ENCODE measurements around the gene PRKAG2.
A peak's percentile ranks its signal among the peaks of the same experiment; 100 is the strongest.
"Not testable (repeated sequence)": the region's sequence is repeated elsewhere in the genome, so short reads cannot be mapped to it uniquely, and the experiment has no call there.

The PRKAG2 gene

GRCh38 chr7:151520419-151521261 is 356.3 kb downstream of the PRKAG2 start:
- TF ChIP-seq CTCF (IDR thresholded peaks at IDR 0.05; ENCODE audit: insufficient read depth, low read length, poor library complexity, severe bottlenecking), result no peak
- no peaks in the 10 kb centered on the region for H3K36me3 ChIP-seq (ENCODE audit: control insufficient read depth, insufficient read depth, low read length)
- peak; percentile 29 for DNase-seq (ENCODE audit: extremely low read depth, insufficient read length)
- peak overlapping the region; percentile 51 for H3K4me3 ChIP-seq (replicated peaks; ENCODE audit: low read depth, low read length)
- no peaks in the 10 kb centered on the region for H3K27me3 ChIP-seq (replicated peaks; ENCODE audit: control insufficient read depth, insufficient read depth, low read length)

- peak; percentile 99 for DNase-seq (ENCODE audit: extremely low read depth, insufficient read length)
- no peak for TF ChIP-seq CTCF (IDR thresholded peaks at IDR 0.05; ENCODE audit: insufficient read depth, low read length, poor library complexity, severe bottlenecking)
- H3K36me3 ChIP-seq (ENCODE audit: control insufficient read depth, insufficient read depth, low read length), result no peaks in the 10 kb centered on the region
- H3K4me3 ChIP-seq (replicated peaks; ENCODE audit: low read depth, low read length), result peak within 1 kb of the TSS; percentile 60
- H3K27me3 ChIP-seq (replicated peaks; ENCODE audit: control insufficient read depth, insufficient read depth, low read length), result no peaks in the 10 kb centered on the region
Measured at GRCh38 chr7:151519765-151520418, 357.0 kb downstream of the PRKAG2 start, which contains the start of gene RHEB. RHEB (minus strand) TSS chr7:151519895; CDS start chr7:151519511, 384 bp downstream.

GRCh38 chr7:151518947-151519764 is 357.8 kb downstream of the PRKAG2 start:
- peak; percentile 71 for DNase-seq (ENCODE audit: extremely low read depth, insufficient read length)
- peak overlapping the region; percentile 60 for H3K4me3 ChIP-seq (replicated peaks; ENCODE audit: low read depth, low read length)
- not testable (repeated sequence) for H3K27me3 ChIP-seq (replicated peaks; ENCODE audit: control insufficient read depth, insufficient read depth, low read length); H3K36me3 ChIP-seq (ENCODE audit: control insufficient read depth, insufficient read depth, low read length)

- Histone ChIP-seq H3K36me3 (ENCODE audit: control insufficient read depth, insufficient read depth, low read length) (no peaks in the 10 kb centered on the region), H3K4me3 (replicated peaks; ENCODE audit: low read depth, low read length) (peak overlapping the region; percentile 60), H3K27me3 (replicated peaks; ENCODE audit: control insufficient read depth, insufficient read depth, low read length) (no peaks in the 10 kb centered on the region)
- peak; percentile 54 for DNase-seq (ENCODE audit: extremely low read depth, insufficient read length)
- no peak for TF ChIP-seq CTCF (IDR thresholded peaks at IDR 0.05; ENCODE audit: insufficient read depth, low read length, poor library complexity, severe bottlenecking)
Measured at GRCh38 chr7:151518105-151518946, 358.6 kb downstream of the PRKAG2 start.

- peak overlapping the region; percentile 60 for H3K4me3 ChIP-seq (replicated peaks; ENCODE audit: low read depth, low read length)
- TF ChIP-seq CTCF (IDR thresholded peaks at IDR 0.05; ENCODE audit: insufficient read depth, low read length, poor library complexity, severe bottlenecking), result no peak
- H3K36me3 ChIP-seq (ENCODE audit: control insufficient read depth, insufficient read depth, low read length), result no peaks in the 10 kb centered on the region
- no peak for DNase-seq (ENCODE audit: extremely low read depth, insufficient read length)
- no peaks in the 10 kb centered on the region for H3K27me3 ChIP-seq (replicated peaks; ENCODE audit: control insufficient read depth, insufficient read depth, low read length)
Measured at GRCh38 chr7:151517601-151518104, 359.3 kb downstream of the PRKAG2 start.
